ENCODE measurements around the gene KRTAP4-12. TPM values are rescaled to one million over a fixed set of nuclear protein-coding genes. Genes with fewer than 3 reads are reported as not detected.
"Not testable (repeated sequence)": the region's sequence is repeated elsewhere in the genome, so short reads cannot be mapped to it uniquely, and the experiment has no call there.

Gene KRTAP4-12
- not detected for total RNA-seq

DNA sequence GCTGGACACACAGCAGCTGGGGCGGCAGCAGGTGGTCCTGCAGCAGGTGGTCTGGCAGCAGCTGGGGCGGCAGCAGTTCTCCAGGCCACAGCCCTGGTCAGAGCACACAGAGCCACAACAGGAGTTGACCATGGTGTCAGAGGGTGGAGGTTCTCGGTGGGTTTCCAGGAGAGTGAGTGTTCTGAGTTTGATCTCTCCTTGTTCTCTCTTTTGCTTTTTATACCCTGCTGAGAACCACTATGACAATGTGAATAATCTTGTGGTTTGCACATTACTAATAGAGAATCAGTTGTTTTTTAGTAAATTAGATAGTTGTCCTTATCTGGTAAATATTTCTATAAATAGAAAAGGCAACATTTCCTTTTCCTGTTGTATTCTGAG is at the start of gene KRTAP4-12:
KRTAP4-12 (minus strand) TSS at position 192 of the 381 bp plus-strand sequence; CDS start at position 132, 60 bp downstream.
- not testable (repeated sequence) for H3K27me3 ChIP-seq, H3K9me3 ChIP-seq, H3K4me1 ChIP-seq, H3K36me3 ChIP-seq, H3K4me3 ChIP-seq, DNase-seq, H3K27ac ChIP-seq

- Histone ChIP-seq H3K27me3 (no peaks in the 10 kb centered on the region), H3K4me1 (no peaks in the 10 kb centered on the region), H3K4me3 (no peak overlapping the region), H3K36me3 (no peaks in the 10 kb centered on the region), H3K27ac (no peak overlapping the region), H3K9me3 (no peaks in the 10 kb centered on the region)
- DNase-seq: no peak
- TF ChIP-seq POLR2A (IDR thresholded peaks at IDR 0.05) (no peak), CTCF (IDR thresholded peaks at IDR 0.05) (no peak)
These were observed 47.9 kb upstream of the KRTAP4-12 start for GRCh38 chr17:41171886-41172285.

DNA sequence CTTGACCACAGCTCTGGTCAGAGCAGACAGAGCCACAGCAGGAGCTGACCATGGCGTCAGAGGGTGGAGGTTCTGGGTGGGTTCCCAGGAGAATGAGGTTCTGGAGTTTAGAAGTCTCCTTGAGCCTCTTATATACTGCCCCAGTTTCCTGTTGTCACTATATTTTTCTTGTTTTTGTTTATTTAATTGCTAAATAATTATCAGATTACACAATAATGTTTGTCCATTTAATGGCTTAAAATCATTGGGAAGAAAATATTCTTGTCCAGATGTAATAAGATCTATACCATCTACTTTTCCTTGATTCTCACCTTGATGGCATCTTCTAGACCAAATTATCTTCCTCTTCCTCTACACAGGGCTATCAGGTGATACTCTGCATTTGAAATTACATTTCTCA is 44.1 kb upstream of the KRTAP4-12 start, which contains the start of gene KRTAP4-3:
KRTAP4-3 (minus strand) TSS at position 101 of the 400 bp plus-strand sequence; CDS start at position 52, 49 bp downstream.
- H3K9me3 ChIP-seq: no peaks in the 10 kb centered on the region
- TF ChIP-seq CTCF (IDR thresholded peaks at IDR 0.05) (no peak), POLR2A (IDR thresholded peaks at IDR 0.05) (no peak)
- no peaks in the 10 kb centered on the region for H3K27me3 ChIP-seq
- H3K27ac ChIP-seq: no peak within 1 kb of the TSS
- no peak within 1 kb of the TSS for H3K4me3 ChIP-seq
- H3K4me1 ChIP-seq: no peaks in the 10 kb centered on the region
- H3K36me3 ChIP-seq: no peaks in the 10 kb centered on the region
- no peak for DNase-seq

GRCh38 chr17:41167561-41167960 is 43.6 kb upstream of the KRTAP4-12 start:
- no peaks in the 10 kb centered on the region for H3K9me3 ChIP-seq
- no peaks in the 10 kb centered on the region for H3K36me3 ChIP-seq
- no peak overlapping the region for H3K27ac ChIP-seq
- TF ChIP-seq POLR2A (IDR thresholded peaks at IDR 0.05) (no peak), CTCF (IDR thresholded peaks at IDR 0.05) (no peak)
- DNase-seq: no peak
- no peaks in the 10 kb centered on the region for H3K4me1 ChIP-seq
- no peak overlapping the region for H3K4me3 ChIP-seq
- H3K27me3 ChIP-seq: no peaks in the 10 kb centered on the region

- H3K27ac ChIP-seq: no peak overlapping the region
- no peak for DNase-seq
- TF ChIP-seq CTCF (IDR thresholded peaks at IDR 0.05) (no peak), POLR2A (IDR thresholded peaks at IDR 0.05) (no peak)
- H3K36me3 ChIP-seq: no peaks in the 10 kb centered on the region
- no peaks in the 10 kb centered on the region for H3K27me3 ChIP-seq
- no peaks in the 10 kb centered on the region for H3K9me3 ChIP-seq
- no peak overlapping the region for H3K4me3 ChIP-seq
- H3K4me1 ChIP-seq: no peaks in the 10 kb centered on the region
These were observed 39.8 kb upstream of the KRTAP4-12 start for GRCh38 chr17:41163828-41164227.

- Histone ChIP-seq H3K36me3 (no peaks in the 10 kb centered on the region), H3K4me3 (no peak within 1 kb of the TSS), H3K27ac (no peak within 1 kb of the TSS), H3K9me3 (no peaks in the 10 kb centered on the region), H3K4me1 (no peaks in the 10 kb centered on the region), H3K27me3 (no peaks in the 10 kb centered on the region)
- DNase-seq: no peak
- TF ChIP-seq CTCF (IDR thresholded peaks at IDR 0.05) (no peak), POLR2A (IDR thresholded peaks at IDR 0.05) (no peak)
These were observed 36.7 kb upstream of the KRTAP4-12 start, which contains the start of gene KRTAP4-4 for GRCh38 chr17:41160648-41161047. Gene KRTAP4-4, minus strand, starts transcription at chr17:41160748. Its CDS starts 57 bp downstream, at chr17:41160691.

DNA sequence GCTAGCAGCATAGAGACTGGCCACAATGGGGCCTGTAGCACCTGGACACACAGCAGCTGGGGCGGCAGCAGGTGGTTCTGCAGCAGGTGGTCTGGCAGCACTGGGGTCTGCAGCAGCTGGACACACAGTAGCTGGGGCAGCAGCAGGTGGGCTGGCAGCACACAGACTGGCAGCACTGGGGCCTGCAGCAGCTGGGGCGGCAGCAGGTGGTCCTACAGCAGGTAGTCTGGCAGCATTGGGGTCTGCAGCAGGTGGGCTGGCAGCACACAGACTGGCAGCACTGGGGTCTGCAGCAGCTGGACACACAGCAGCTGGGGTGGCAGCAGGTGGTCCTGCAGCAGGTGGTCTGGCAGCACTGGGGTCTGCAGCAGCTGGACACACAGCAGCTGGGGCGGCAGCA is 36.2 kb upstream of the KRTAP4-12 start:
- H3K36me3 ChIP-seq, H3K9me3 ChIP-seq, H3K27me3 ChIP-seq, H3K4me1 ChIP-seq, H3K4me3 ChIP-seq, H3K27ac ChIP-seq, DNase-seq: not testable (repeated sequence)
